Measurements from ENCODE around the gene URAD.

The URAD gene

DNA sequence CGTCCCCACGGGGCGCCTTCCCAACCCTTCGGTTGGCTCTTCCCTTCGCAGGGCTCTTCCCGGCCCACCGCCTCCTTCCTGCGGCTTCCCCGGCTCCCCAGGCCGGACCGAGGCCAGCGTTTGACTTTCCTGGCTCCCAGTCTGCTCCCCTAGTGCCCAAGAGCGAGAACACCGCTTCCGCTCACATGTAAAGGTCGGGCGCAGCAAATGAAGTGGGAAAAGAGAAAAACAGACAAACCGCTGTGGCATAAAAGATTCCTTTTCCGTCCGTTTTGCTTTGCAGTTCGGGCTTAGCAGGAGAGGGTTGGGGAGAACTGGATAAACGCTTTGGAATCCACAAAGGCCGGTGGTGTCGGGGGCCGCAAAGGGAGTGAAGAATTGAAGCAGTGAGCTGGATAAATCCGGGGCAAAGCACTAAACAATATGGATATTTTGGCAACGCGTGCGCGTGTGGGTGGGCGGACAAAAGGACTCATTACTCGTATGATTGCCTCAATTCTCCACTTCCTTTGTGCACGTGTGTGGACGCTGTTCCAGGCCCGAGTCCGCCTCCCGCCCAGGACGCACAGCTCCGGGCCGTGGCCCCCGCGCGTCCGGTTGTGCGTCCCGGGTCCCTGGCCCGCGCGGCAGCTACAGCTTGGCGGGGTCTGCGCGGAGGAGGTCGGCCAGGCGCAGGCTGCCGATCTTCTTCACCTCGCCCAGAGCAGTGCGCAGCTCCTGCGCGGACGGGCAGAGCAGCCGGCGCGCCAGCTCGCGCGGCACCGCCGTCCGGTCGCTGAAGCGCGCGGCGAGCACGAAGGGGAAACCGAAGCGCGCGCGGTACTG lies 10.8 kb downstream of the URAD start:
- in situ Hi-C loops (cut with HindIII; ENCODE audit: low sequenced_read_pairs) = no loop called here
- no peak for DNase-seq (ENCODE audit: low read depth, low spot score)
- H3K4me3 ChIP-seq (ENCODE audit: low read depth, low read length) = no peak overlapping the region
- TF ChIP-seq, protein P1, sequence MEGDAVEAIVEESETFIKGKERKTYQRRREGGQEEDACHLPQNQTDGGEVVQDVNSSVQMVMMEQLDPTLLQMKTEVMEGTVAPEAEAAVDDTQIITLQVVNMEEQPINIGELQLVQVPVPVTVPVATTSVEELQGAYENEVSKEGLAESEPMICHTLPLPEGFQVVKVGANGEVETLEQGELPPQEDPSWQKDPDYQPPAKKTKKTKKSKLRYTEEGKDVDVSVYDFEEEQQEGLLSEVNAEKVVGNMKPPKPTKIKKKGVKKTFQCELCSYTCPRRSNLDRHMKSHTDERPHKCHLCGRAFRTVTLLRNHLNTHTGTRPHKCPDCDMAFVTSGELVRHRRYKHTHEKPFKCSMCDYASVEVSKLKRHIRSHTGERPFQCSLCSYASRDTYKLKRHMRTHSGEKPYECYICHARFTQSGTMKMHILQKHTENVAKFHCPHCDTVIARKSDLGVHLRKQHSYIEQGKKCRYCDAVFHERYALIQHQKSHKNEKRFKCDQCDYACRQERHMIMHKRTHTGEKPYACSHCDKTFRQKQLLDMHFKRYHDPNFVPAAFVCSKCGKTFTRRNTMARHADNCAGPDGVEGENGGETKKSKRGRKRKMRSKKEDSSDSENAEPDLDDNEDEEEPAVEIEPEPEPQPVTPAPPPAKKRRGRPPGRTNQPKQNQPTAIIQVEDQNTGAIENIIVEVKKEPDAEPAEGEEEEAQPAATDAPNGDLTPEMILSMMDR (IDR thresholded peaks at IDR 0.05; ENCODE audit: low read depth, low read length) = no peak

GRCh38 chr13:27976362-27977091 lies 12.0 kb downstream of the URAD start:
- TF ChIP-seq, protein P1 (IDR thresholded peaks at IDR 0.05; ENCODE audit: low read depth, low read length) = no peak
- DNase-seq (ENCODE audit: low read depth, low spot score) = no peak
- in situ Hi-C loops (cut with HindIII; ENCODE audit: low sequenced_read_pairs) = no loop called here
- H3K4me3 ChIP-seq (ENCODE audit: low read depth, low read length) = no peak overlapping the region

- DNase-seq (ENCODE audit: low read depth, low spot score) = no peak
- no peak overlapping the region for H3K4me3 ChIP-seq (ENCODE audit: low read depth, low read length)
- in situ Hi-C loops (cut with HindIII; ENCODE audit: low sequenced_read_pairs) = no loop called here
- TF ChIP-seq, protein P1 (IDR thresholded peaks at IDR 0.05; ENCODE audit: low read depth, low read length) = no peak
These were observed 12.7 kb downstream of the URAD start for GRCh38 chr13:27975564-27976361.

- in situ Hi-C loops (cut with HindIII; ENCODE audit: low sequenced_read_pairs) = no loop called here
- DNase-seq (ENCODE audit: low read depth, low spot score) = no peak
- TF ChIP-seq, protein P1 (IDR thresholded peaks at IDR 0.05; ENCODE audit: low read depth, low read length) = no peak
- no peak overlapping the region for H3K4me3 ChIP-seq (ENCODE audit: low read depth, low read length)
These were observed 14.4 kb downstream of the URAD start for GRCh38 chr13:27973961-27974662.

- TF ChIP-seq, protein P1 (IDR thresholded peaks at IDR 0.05; ENCODE audit: low read depth, low read length) = no peak
- DNase-seq (ENCODE audit: low read depth, low spot score) = no peak
- in situ Hi-C loops (cut with HindIII; ENCODE audit: low sequenced_read_pairs) = no loop called here
- H3K4me3 ChIP-seq (ENCODE audit: low read depth, low read length) = no peak overlapping the region
These were observed 15.2 kb downstream of the URAD start for GRCh38 chr13:27973291-27973690.

DNA sequence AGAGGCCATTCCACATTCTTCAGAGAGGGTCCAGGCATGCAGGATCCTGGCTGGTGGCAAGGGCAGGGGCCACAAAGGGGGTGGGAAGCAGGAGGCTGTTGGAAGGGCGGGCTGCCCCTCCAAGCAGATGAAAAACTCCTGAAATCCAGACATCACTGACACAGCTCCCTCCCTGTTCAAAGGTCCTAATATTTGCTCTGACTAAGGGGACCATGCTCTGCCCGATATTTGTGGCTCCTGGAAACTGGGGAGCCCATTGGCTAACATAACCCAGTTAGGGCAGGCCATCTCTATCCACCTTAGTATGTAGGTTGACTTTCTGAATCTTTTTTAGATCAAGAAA lies 16.0 kb downstream of the URAD start:
- no peak overlapping the region for H3K4me3 ChIP-seq (ENCODE audit: low read depth, low read length)
- TF ChIP-seq, protein P1 (IDR thresholded peaks at IDR 0.05; ENCODE audit: low read depth, low read length) = no peak
- in situ Hi-C loops (cut with HindIII; ENCODE audit: low sequenced_read_pairs) = no loop called here
- no peak for DNase-seq (ENCODE audit: low read depth, low spot score)

Data from astrocyte of the spinal cord (primary cell).